ENCODE measurements around the gene FAM24A.
A peak's percentile ranks its signal among the peaks of the same experiment; 100 is the strongest.

Gene FAM24A

DNA sequence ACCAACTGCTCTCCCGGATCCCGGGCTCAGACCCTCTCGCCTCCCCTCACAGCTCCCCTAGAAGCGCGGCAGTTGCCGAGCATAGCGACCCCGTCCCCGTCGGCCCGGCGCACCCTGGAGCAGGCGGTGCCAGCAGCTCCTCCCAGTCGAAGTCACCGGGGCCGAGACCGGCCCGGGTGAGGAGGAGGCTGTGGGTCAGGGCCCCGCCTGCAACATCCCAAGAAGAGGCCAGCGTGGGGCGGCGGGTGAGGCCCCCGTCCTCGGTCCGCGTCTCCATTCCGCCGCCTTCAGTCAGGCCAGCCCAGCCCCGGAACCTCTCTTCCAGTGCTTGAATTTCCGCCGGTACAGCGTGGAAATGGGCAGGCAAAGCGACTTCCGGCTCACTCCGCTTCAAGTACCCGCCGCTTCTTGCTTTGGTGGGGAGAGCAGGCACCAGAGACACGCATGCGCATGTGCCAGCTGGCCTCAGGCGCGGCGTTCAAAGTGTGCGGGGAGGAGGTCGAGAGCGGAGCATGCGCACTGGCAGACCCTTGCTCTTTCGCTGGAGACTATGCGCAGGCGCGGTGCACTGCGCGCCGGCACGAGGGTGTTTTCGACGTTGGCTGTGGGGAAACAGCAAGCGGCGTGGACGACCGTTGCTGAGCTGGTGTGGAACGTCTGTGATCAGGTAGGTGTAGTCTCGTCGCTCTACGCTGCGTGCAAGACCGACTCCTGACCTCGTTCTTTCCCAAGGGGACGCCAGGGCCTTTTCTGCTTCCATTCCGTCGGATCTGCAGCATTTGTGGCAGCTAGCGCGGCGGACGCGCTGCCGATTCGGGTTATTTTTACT lies 43.7 kb downstream of the FAM24A start, which contains the start of gene C10orf88 (continued):
- TF ChIP-seq, protein P1, sequence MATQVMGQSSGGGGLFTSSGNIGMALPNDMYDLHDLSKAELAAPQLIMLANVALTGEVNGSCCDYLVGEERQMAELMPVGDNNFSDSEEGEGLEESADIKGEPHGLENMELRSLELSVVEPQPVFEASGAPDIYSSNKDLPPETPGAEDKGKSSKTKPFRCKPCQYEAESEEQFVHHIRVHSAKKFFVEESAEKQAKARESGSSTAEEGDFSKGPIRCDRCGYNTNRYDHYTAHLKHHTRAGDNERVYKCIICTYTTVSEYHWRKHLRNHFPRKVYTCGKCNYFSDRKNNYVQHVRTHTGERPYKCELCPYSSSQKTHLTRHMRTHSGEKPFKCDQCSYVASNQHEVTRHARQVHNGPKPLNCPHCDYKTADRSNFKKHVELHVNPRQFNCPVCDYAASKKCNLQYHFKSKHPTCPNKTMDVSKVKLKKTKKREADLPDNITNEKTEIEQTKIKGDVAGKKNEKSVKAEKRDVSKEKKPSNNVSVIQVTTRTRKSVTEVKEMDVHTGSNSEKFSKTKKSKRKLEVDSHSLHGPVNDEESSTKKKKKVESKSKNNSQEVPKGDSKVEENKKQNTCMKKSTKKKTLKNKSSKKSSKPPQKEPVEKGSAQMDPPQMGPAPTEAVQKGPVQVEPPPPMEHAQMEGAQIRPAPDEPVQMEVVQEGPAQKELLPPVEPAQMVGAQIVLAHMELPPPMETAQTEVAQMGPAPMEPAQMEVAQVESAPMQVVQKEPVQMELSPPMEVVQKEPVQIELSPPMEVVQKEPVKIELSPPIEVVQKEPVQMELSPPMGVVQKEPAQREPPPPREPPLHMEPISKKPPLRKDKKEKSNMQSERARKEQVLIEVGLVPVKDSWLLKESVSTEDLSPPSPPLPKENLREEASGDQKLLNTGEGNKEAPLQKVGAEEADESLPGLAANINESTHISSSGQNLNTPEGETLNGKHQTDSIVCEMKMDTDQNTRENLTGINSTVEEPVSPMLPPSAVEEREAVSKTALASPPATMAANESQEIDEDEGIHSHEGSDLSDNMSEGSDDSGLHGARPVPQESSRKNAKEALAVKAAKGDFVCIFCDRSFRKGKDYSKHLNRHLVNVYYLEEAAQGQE (tag by site-specific recombination; IDR thresholded peaks at IDR 0.05), result peak; percentile 68
- TF ChIP-seq ZNF202 (tag by site-specific recombination; IDR thresholded peaks at IDR 0.05; ENCODE audit: borderline replicate concordance), result no peak
- TF ChIP-seq ZXDB (tag by site-specific recombination; IDR thresholded peaks at IDR 0.05), result peak; percentile 91
- TF ChIP-seq, protein P2, sequence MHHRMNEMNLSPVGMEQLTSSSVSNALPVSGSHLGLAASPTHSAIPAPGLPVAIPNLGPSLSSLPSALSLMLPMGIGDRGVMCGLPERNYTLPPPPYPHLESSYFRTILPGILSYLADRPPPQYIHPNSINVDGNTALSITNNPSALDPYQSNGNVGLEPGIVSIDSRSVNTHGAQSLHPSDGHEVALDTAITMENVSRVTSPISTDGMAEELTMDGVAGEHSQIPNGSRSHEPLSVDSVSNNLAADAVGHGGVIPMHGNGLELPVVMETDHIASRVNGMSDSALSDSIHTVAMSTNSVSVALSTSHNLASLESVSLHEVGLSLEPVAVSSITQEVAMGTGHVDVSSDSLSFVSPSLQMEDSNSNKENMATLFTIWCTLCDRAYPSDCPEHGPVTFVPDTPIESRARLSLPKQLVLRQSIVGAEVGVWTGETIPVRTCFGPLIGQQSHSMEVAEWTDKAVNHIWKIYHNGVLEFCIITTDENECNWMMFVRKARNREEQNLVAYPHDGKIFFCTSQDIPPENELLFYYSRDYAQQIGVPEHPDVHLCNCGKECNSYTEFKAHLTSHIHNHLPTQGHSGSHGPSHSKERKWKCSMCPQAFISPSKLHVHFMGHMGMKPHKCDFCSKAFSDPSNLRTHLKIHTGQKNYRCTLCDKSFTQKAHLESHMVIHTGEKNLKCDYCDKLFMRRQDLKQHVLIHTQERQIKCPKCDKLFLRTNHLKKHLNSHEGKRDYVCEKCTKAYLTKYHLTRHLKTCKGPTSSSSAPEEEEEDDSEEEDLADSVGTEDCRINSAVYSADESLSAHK (tag by site-specific recombination; IDR thresholded peaks at IDR 0.05), result peak; percentile 36; the same call in 1 of the 2 replicates
- peak; percentile 89 for TF ChIP-seq ZNF324 (tag by site-specific recombination; IDR thresholded peaks at IDR 0.05)
- TF ChIP-seq ZBTB7A (tag by site-specific recombination; IDR thresholded peaks at IDR 0.05; ENCODE audit: low read depth), result no peak
- TF ChIP-seq, protein P3, sequence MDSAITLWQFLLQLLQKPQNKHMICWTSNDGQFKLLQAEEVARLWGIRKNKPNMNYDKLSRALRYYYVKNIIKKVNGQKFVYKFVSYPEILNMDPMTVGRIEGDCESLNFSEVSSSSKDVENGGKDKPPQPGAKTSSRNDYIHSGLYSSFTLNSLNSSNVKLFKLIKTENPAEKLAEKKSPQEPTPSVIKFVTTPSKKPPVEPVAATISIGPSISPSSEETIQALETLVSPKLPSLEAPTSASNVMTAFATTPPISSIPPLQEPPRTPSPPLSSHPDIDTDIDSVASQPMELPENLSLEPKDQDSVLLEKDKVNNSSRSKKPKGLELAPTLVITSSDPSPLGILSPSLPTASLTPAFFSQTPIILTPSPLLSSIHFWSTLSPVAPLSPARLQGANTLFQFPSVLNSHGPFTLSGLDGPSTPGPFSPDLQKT (IDR thresholded peaks at IDR 0.05; ENCODE audit: borderline replicate concordance, low read depth, low read length), result no peak
- TF ChIP-seq ZNF221 (tag by site-specific recombination; IDR thresholded peaks at IDR 0.05; ENCODE audit: borderline replicate concordance), result no peak
- TF ChIP-seq ZNF600 (tag by site-specific recombination; IDR thresholded peaks at IDR 0.05), result peak; percentile 72
- TF ChIP-seq ZNF433 (tag by site-specific recombination; IDR thresholded peaks at IDR 0.05; ENCODE audit: low read depth), result no peak
- no peak for TF ChIP-seq ZNF585B (tag by site-specific recombination; IDR thresholded peaks at IDR 0.05)
- no peak for TF ChIP-seq ZNF549 (tag by site-specific recombination; IDR thresholded peaks at IDR 0.05)
- TF ChIP-seq ZNF558 (tag by site-specific recombination; IDR thresholded peaks at IDR 0.05), result no peak; the same call in 1 of the 2 replicates
- TF ChIP-seq ZNF791 (tag by site-specific recombination; IDR thresholded peaks at IDR 0.05), result no peak
- TF ChIP-seq ZSCAN16 (tag by site-specific recombination; IDR thresholded peaks at IDR 0.05), result no peak
- TF ChIP-seq ZNF112 (tag by site-specific recombination; IDR thresholded peaks at IDR 0.05), result no peak
- TF ChIP-seq HOXC10 (CRISPR knock-in tag; IDR thresholded peaks at IDR 0.05), result no peak
- TF ChIP-seq KLF1 (tag by site-specific recombination; IDR thresholded peaks at IDR 0.05), result no peak
- no peak; the same call in 1 of the 2 replicates for TF ChIP-seq KLF9 (tag by site-specific recombination; IDR thresholded peaks at IDR 0.05; ENCODE audit: low read depth)
- TF ChIP-seq ZNF354C (tag by site-specific recombination; IDR thresholded peaks at IDR 0.05; ENCODE audit: borderline replicate concordance, low read depth), result no peak
- TF ChIP-seq, protein P4, sequence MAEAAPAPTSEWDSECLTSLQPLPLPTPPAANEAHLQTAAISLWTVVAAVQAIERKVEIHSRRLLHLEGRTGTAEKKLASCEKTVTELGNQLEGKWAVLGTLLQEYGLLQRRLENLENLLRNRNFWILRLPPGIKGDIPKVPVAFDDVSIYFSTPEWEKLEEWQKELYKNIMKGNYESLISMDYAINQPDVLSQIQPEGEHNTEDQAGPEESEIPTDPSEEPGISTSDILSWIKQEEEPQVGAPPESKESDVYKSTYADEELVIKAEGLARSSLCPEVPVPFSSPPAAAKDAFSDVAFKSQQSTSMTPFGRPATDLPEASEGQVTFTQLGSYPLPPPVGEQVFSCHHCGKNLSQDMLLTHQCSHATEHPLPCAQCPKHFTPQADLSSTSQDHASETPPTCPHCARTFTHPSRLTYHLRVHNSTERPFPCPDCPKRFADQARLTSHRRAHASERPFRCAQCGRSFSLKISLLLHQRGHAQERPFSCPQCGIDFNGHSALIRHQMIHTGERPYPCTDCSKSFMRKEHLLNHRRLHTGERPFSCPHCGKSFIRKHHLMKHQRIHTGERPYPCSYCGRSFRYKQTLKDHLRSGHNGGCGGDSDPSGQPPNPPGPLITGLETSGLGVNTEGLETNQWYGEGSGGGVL (tag by site-specific recombination; IDR thresholded peaks at IDR 0.05), result 0 out of 2 replicates have a peak, but pooled peaks have one; percentile 22
- no peak for TF ChIP-seq ZNF514 (tag by site-specific recombination; IDR thresholded peaks at IDR 0.05)
- TF ChIP-seq ZNF2 (tag by site-specific recombination; IDR thresholded peaks at IDR 0.05), result peak; percentile 93
- no peak for TF ChIP-seq ZNF404 (tag by site-specific recombination; IDR thresholded peaks at IDR 0.05)
- no peak for TF ChIP-seq ZNF701 (tag by site-specific recombination; IDR thresholded peaks at IDR 0.05)
- peak; percentile 43; the same call in 1 of the 2 replicates for TF ChIP-seq ZBTB21 (tag by site-specific recombination; IDR thresholded peaks at IDR 0.05)
- TF ChIP-seq ZNF654 (tag by site-specific recombination; IDR thresholded peaks at IDR 0.05; ENCODE audit: low read depth), result no peak
